H1 (cell line): Measurements from ENCODE around the gene DNAJC6. TPM values are rescaled to one million over a fixed set of nuclear protein-coding genes. Genes with fewer than 3 reads are reported as not detected.

Experiments
- CTCF ChIA-PET: fragments of 300-600 bp; sonication (Branson Sonifier 250); formaldehyde crosslinking; loops from one replicate; lab custom pipeline; 2021; ENCODE audit not compliant: partially characterized antibody; lab: Charles Lee
- POLR2A ChIA-PET: fragments of 300-600 bp; sonication (Branson Sonifier 250); formaldehyde crosslinking; loops from one replicate; lab custom pipeline; 2021; ENCODE audit warnings: inconsistent platforms; ENCODE audit not compliant: partially characterized antibody; lab: Charles Lee
- DNase-seq, 2 experiments: peaks; one replicate each; pipeline versions ENCODE4 v3.0.0 to v3.0.0-alpha.2; 2010 to 2022; ENCODE audit warnings: low spot score in 2 of 2, low read depth in 1 of 2, mixed read lengths in 1 of 2
- FAIRE-seq: peaks from 2 replicates; lab custom pipeline; 2011; peaks lifted over from hg19 to GRCh38; lab: Jason Lieb, UNC
- H2AFZ ChIP-seq: 2 replicates; pipeline ENCODE4 v1.8.1; 2012; ENCODE audit warnings: low read length, inconsistent platforms
- H2AK5ac ChIP-seq: 2 replicates; pipeline ENCODE4 v1.6.1; 2013; ENCODE audit warnings: low read depth, low read length
- H2BK120ac ChIP-seq: replicated peaks from 2 replicates; pipeline ENCODE3; 2013; ENCODE audit warnings: low read depth, low read length, inconsistent platforms
- H2BK12ac ChIP-seq: 2 replicates; pipeline ENCODE4 v1.6.1; 2013; ENCODE audit warnings: low read depth, low read length
- H2BK15ac ChIP-seq: 2 replicates; pipeline ENCODE4 v1.6.1; 2013; ENCODE audit warnings: low read length
- H2BK20ac ChIP-seq: 2 replicates; pipeline ENCODE4 v1.6.1; 2013; ENCODE audit warnings: low read length
- H2BK5ac ChIP-seq: 2 replicates; pipeline ENCODE4 v1.6.1; 2013; ENCODE audit warnings: low read depth, low read length
- H3K14ac ChIP-seq: 2 replicates; pipeline ENCODE4 v1.6.1; 2013; ENCODE audit warnings: inconsistent platforms; ENCODE audit not compliant: insufficient read length
- H3K18ac ChIP-seq: 2 replicates; pipeline ENCODE4 v1.6.1; 2013; ENCODE audit warnings: low read length; ENCODE audit errors: extremely low read depth
- H3K23ac ChIP-seq: 2 replicates; pipeline ENCODE4 v1.6.1; 2013; ENCODE audit warnings: inconsistent platforms; ENCODE audit not compliant: insufficient read length
- H3K23me2 ChIP-seq: 2 replicates; pipeline ENCODE4 v1.6.1; 2013; ENCODE audit warnings: low read depth, low read length
- H3K27ac ChIP-seq: 2 replicates; pipeline ENCODE4 v1.6.1; 2011; ENCODE audit warnings: low read depth, low read length, inconsistent platforms
- H3K27me3 ChIP-seq, 4 experiments: replicated peaks in 1 of 4; 1 replicate in 1 of 4; 2 replicates in 3 of 4; pipeline versions ENCODE4 v1.6.1 to v1.8.1; 2011 to 2013; ENCODE audit warnings: low read length in 3 of 4, mild to moderate bottlenecking in 3 of 4, inconsistent platforms in 2 of 4, mixed read lengths in 2 of 4, moderate library complexity in 1 of 4; ENCODE audit not compliant: control insufficient read depth in 3 of 4, insufficient read depth in 3 of 4; ENCODE audit errors: extremely low read depth in 1 of 4
- H3K36me3 ChIP-seq, 4 experiments: 2 replicates each; pipeline versions ENCODE4 v1.6.1 to v1.8.1; 2011 to 2013; ENCODE audit warnings: mild to moderate bottlenecking in 4 of 4, low read length in 3 of 4, moderate library complexity in 2 of 4, control low read depth in 1 of 4, inconsistent platforms in 1 of 4; ENCODE audit not compliant: insufficient read depth in 4 of 4, control insufficient read depth in 2 of 4
- H3K4ac ChIP-seq: replicated peaks from 2 replicates; pipeline ENCODE3; 2013; ENCODE audit warnings: low read length, low read depth, mixed read lengths, inconsistent platforms; ENCODE audit not compliant: insufficient read length
- H3K4me1 ChIP-seq, 4 experiments: replicated peaks in 1 of 4; 1 replicate in 1 of 4; 2 replicates in 3 of 4; pipeline versions ENCODE4 v1.6.1 to v1.8.1; 2011 to 2013; ENCODE audit warnings: low read length in 3 of 4, inconsistent platforms in 2 of 4, mixed read lengths in 1 of 4; ENCODE audit not compliant: insufficient read depth in 4 of 4, control insufficient read depth in 3 of 4
- H3K4me2 ChIP-seq, 2 experiments: 2 replicates each; pipeline versions ENCODE4 v1.6.1 to v1.8.1; 2011 to 2013; ENCODE audit warnings: low read depth in 2 of 2, low read length in 2 of 2, control low read depth in 1 of 2, inconsistent platforms in 1 of 2, mild to moderate bottlenecking in 1 of 2; ENCODE audit not compliant: insufficient read depth in 1 of 2
- H3K4me3 ChIP-seq, 4 experiments: fragments of 200-600, 300-600 bp in 1 of 4; sonication (generic), shearing (Covaris generic), sonication (Bioruptor Twin) in 1 of 4; 2 replicates each; pipeline versions ENCODE4 v1.5.1 to v1.8.1; 2011 to 2016; ENCODE audit warnings: low read length in 4 of 4, low read depth in 3 of 4, control low read depth in 2 of 4, inconsistent platforms in 2 of 4, mild to moderate bottlenecking in 2 of 4, mixed read lengths in 1 of 4, moderate library complexity in 1 of 4; ENCODE audit not compliant: insufficient read depth in 2 of 4; ENCODE audit errors: extremely low read depth in 1 of 4
- H3K56ac ChIP-seq: replicated peaks from 2 replicates; pipeline ENCODE3; 2013; ENCODE audit warnings: low read depth, mild to moderate bottlenecking, mixed read lengths, low read length, inconsistent platforms; ENCODE audit not compliant: insufficient read length
- H3K79me1 ChIP-seq: 2 replicates; pipeline ENCODE4 v1.6.1; 2013; ENCODE audit warnings: low read depth, low read length, control low read depth
- H3K79me2 ChIP-seq, 2 experiments: 2 replicates each; pipeline versions ENCODE4 v1.6.1 to v1.8.1; 2012 to 2013; ENCODE audit warnings: low read length in 2 of 2, mild to moderate bottlenecking in 2 of 2, inconsistent platforms in 1 of 2; ENCODE audit not compliant: insufficient read depth in 2 of 2, control insufficient read depth in 1 of 2
- H3K9ac ChIP-seq, 4 experiments: replicated peaks in 1 of 4; 1 replicate in 1 of 4; 2 replicates in 3 of 4; pipeline versions ENCODE4 v1.6.1 to v1.8.1; 2011 to 2013; ENCODE audit warnings: low read depth in 3 of 4, low read length in 3 of 4, control low read depth in 2 of 4, mild to moderate bottlenecking in 2 of 4, moderate library complexity in 2 of 4, inconsistent platforms in 1 of 4; ENCODE audit errors: extremely low read depth in 1 of 4
- H3K9me3 ChIP-seq, 2 experiments: 2 replicates each; pipeline versions ENCODE4 v1.6.1 to v1.8.1; 2012 to 2013; ENCODE audit warnings: mild to moderate bottlenecking in 2 of 2, moderate library complexity in 2 of 2, control low read depth in 1 of 2, inconsistent platforms in 1 of 2, low read depth in 1 of 2, low read length in 1 of 2, mixed read lengths in 1 of 2; ENCODE audit not compliant: insufficient read depth in 2 of 2
- H4K20me1 ChIP-seq, 2 experiments: replicated peaks in 1 of 2; 2 replicates each; pipeline versions ENCODE3 to v1.8.1; 2011 to 2013; ENCODE audit warnings: inconsistent platforms in 2 of 2, low read length in 2 of 2, mild to moderate bottlenecking in 1 of 2; ENCODE audit not compliant: insufficient read depth in 2 of 2, control insufficient read depth in 1 of 2
- H4K5ac ChIP-seq: 2 replicates; pipeline ENCODE4 v1.6.1; 2013; ENCODE audit warnings: low read length, low read depth, mixed read lengths, inconsistent platforms; ENCODE audit not compliant: insufficient read length
- H4K8ac ChIP-seq: 2 replicates; pipeline ENCODE4 v1.8.0; 2013; ENCODE audit warnings: mild to moderate bottlenecking, moderate library complexity, low read length, inconsistent platforms; ENCODE audit not compliant: insufficient read depth; ENCODE audit errors: extremely low read depth
- H4K91ac ChIP-seq: replicated peaks from 2 replicates; pipeline ENCODE3; 2013; ENCODE audit warnings: low read length, mixed read lengths, inconsistent platforms; ENCODE audit not compliant: insufficient read length
- BCL11A ChIP-seq, 2 experiments: IDR thresholded peaks; one replicate each; pipeline ENCODE4 v1.6.1; 2011; ENCODE audit warnings: low read depth in 2 of 2, low read length in 2 of 2, mild to moderate bottlenecking in 2 of 2
- BRCA1 ChIP-seq: IDR thresholded peaks from 2 replicates; pipeline ENCODE4 v1.6.1; 2012; ENCODE audit warnings: low read depth, low read length, improper control_type of control experiment
- CREB1 ChIP-seq: IDR thresholded peaks from 2 replicates; pipeline ENCODE4 v1.6.1; 2012; ENCODE audit warnings: inconsistent platforms
- HDAC6 ChIP-seq: IDR thresholded peaks from one replicate; pipeline ENCODE4 v1.7.1; 2012; ENCODE audit warnings: low read depth, mild to moderate bottlenecking, inconsistent platforms, low read length, moderate library complexity
- NRF1 ChIP-seq: IDR thresholded peaks from 2 replicates; pipeline ENCODE4 v1.6.1; 2011; ENCODE audit warnings: mild to moderate bottlenecking, low read depth, low read length, improper control_type of control experiment
- PHF8 ChIP-seq: fragments of 200-600 bp; sonication (generic); conservative IDR thresholded peaks from 2 replicates; pipeline ENCODE4 v1.7.1; 2012; ENCODE audit warnings: low read depth, mild to moderate bottlenecking, inconsistent platforms, low read length, moderate library complexity
- POU5F1 ChIP-seq: IDR thresholded peaks from 2 replicates; pipeline ENCODE4 v1.6.1; 2011; ENCODE audit warnings: low read depth, mild to moderate bottlenecking, low read length, moderate library complexity
- RFX5 ChIP-seq: IDR thresholded peaks from 2 replicates; pipeline ENCODE4 v1.6.1; 2011; ENCODE audit warnings: low read depth, low read length, improper control_type of control experiment, borderline replicate concordance
- RXRA ChIP-seq: IDR thresholded peaks from 2 replicates; pipeline ENCODE4 v1.6.1; 2011; ENCODE audit warnings: low read depth, mild to moderate bottlenecking, low read length, moderate library complexity; ENCODE audit not compliant: insufficient read depth
- SP4 ChIP-seq: IDR thresholded peaks from 2 replicates; pipeline ENCODE4 v1.6.1; 2012; ENCODE audit warnings: low read length, inconsistent platforms
- TCF12 ChIP-seq: IDR thresholded peaks from 2 replicates; pipeline ENCODE4 v1.6.1; 2011; ENCODE audit warnings: low read depth, mild to moderate bottlenecking, low read length
- whole genome bisulfite sequencing, 2 experiments: shearing (Covaris generic) in 1 of 2; methylation state at CpG; one replicate each; pipeline versions ENCODE4 v1.1.6 to v1.1.7; 2013 to 2015; ENCODE audit warnings: low lambda C conversion rate in 2 of 2, mixed read lengths in 2 of 2, inconsistent platforms in 1 of 2, low coverage in 1 of 2, missing lambda C conversion rate in 1 of 2; ENCODE audit not compliant: insufficient replicate concordance in 2 of 2, insufficient coverage in 1 of 2, insufficient read length in 1 of 2; ENCODE audit errors: extremely low coverage in 1 of 2, missing lambda C conversion rate in 1 of 2; 5-methylcytosine and 5-hydroxymethylcytosine counted together
- polyA plus RNA-seq, 7 experiments: library from polyadenylated mRNA; depleted of rRNA in 3 of 7; stranded (reverse) in 5 of 7; unstranded in 2 of 7; fragments of >200 nt in 5 of 7; fragments of 200-250 nt in 2 of 7; gene quantifications; 1 replicate in 5 of 7; 2 replicates in 1 of 7; 4 replicates in 1 of 7; pipeline versions ENCODE4 v1.2.1 to v1.2.3, GENCODE V29; 2011 to 2013; ENCODE audit warnings: missing spikeins in 2 of 7, mixed read lengths in 2 of 7
- total RNA-seq: library from RNA; stranded (reverse); fragmentation: NEBNext Ultra II Directional; extraction: Animal tissue kit (Norgen Biotek cat#: 25700); gene quantifications from 2 replicates; pipeline ENCODE4 v1.2.1, GENCODE V29; 2021
- TF ChIP-seq, protein P1 (sequence below): IDR thresholded peaks from 2 replicates; pipeline ENCODE4 v1.6.1; 2011; ENCODE audit warnings: low read depth, mild to moderate bottlenecking, low read length; ENCODE audit not compliant: insufficient read depth

The DNAJC6 gene
- total and polyA plus RNA-seq, 2 of the 8 experiments (the other 6 are each of a cell fraction or from before 2014, with no cell fraction given) = 1.6 to 3.0 TPM

DNA sequence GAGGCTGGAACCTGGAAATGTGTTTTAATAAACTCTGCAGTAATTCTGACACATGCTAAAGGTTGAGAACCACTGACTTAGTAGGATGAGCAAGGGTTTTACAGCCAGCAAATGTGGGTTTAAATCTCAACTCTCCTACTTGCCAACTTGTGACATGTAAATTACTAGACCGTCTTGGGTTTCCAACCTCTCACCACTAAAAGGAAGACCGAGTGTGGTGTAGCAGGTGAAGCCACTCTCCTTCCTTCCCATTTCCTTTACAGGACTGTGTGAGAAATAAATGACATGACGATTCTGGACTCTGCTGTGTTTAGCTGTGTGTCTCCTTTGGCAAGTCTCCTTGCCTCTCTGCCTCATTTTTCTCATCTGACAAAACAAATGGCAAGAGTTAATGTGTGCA, 49.5 kb upstream of the DNAJC6 start:
- Histone ChIP-seq H2BK20ac (no peak overlapping the region), H3K4ac (no peak overlapping the region), H2BK5ac (no peak overlapping the region), H3K36me3 (no peaks in the 10 kb centered on the region), H4K5ac (no peak overlapping the region), H3K27ac (no peak overlapping the region), H2BK15ac (no peak overlapping the region), H2BK120ac (no peak overlapping the region), H3K56ac (no peak overlapping the region), H2BK12ac (no peak overlapping the region), H3K23me2 (peaks cover 10% of the 10 kb centered on the region), H4K8ac (no peak overlapping the region), H3K14ac (no peak overlapping the region), H3K9ac (no peak overlapping the region), H2AK5ac (no peak overlapping the region), H3K9me3 (no peaks in the 10 kb centered on the region), H3K4me2 (no peak overlapping the region), H4K20me1 (peaks cover 0 to 5% of the 10 kb centered on the region in 2 experiments), H3K23ac (no peak overlapping the region), H3K79me1 (no peaks in the 10 kb centered on the region; the same call in 1 of the 2 replicates), H2AFZ (no peak overlapping the region), H3K27me3 (peaks cover 0 to 10% (median 8%) of the 10 kb centered on the region in 4 experiments; a peak in 6 of 7 replicates), H4K91ac (no peak overlapping the region), H3K18ac (no peak overlapping the region), H3K4me3 (no peak overlapping the region), H3K4me1 (peaks cover 1 to 9% (median 3%) of the 10 kb centered on the region in 4 experiments; a peak in 5 of 7 replicates), H3K79me2 (no peaks in the 10 kb centered on the region)
- TF ChIP-seq PHF8 (no peak), TCF12 (no peak), HDAC6 (no peak), BCL11A (IDR thresholded peaks at IDR 0.05; ENCODE audit: low read depth in 2 of 2, low read length in 2 of 2) (no peak), CREB1 (no peak), NRF1 (no peak), POU5F1 (no peak), BRCA1 (no peak), RFX5 (no peak), SP4 (no peak), RXRA (no peak)
- TF ChIP-seq, protein P1, sequence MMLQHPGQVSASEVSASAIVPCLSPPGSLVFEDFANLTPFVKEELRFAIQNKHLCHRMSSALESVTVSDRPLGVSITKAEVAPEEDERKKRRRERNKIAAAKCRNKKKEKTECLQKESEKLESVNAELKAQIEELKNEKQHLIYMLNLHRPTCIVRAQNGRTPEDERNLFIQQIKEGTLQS = no peak
- 73% methylated on average over 3 of the region's 3 CpGs; no CpG with 5 or more reads in 1 of the 2 experiments for WGBS, 2 experiments
- ChIA-PET CTCF (interaction anchor here (1.3 to 2.0 kb wide), 2 partner anchors 23 to 200 kb away, joined by 4 to 6 read pairs; no protein-coding TSS in a partner anchor), POLR2A (interaction anchor here (0.7 kb wide), 1 partner anchor 116 kb away, joined by 3 read pairs; no protein-coding TSS in a partner anchor)
- FAIRE-seq = no peak
- no peak for DNase-seq
